Endothelial cell of umbilical vein (primary cell): Measurements from ENCODE around the gene SLC11A1. TPM values are rescaled to one million over a fixed set of nuclear protein-coding genes. Genes with fewer than 3 reads are reported as not detected.

Experiments
- BruUV-seq: library from RNA; stranded (reverse); fragments of 400-500 nt; replicated peaks from 2 replicates; lab custom pipeline; 2021; lab: Mats Ljungman, UMichigan
- CTCF ChIA-PET: fragments of 300-600, 350-600 bp; sonication (Branson Sonifier 250); formaldehyde crosslinking; loops from one replicate; lab custom pipeline; 2021; ENCODE audit warnings: antibody characterized with exemption, inconsistent platforms; lab: Charles Lee
- POLR2A ChIA-PET: fragments of 300-600, 350-600 bp; sonication (Branson Sonifier 250); formaldehyde crosslinking; loops from one replicate; lab custom pipeline; 2021; ENCODE audit warnings: antibody characterized with exemption, inconsistent platforms; lab: Charles Lee
- DNase-seq: peaks from one replicate; pipeline ENCODE4 v3.0.0-alpha.2; 2011; ENCODE audit warnings: low read depth, low spot score
- FAIRE-seq: peaks from 2 replicates; lab custom pipeline; 2011; peaks lifted over from hg19 to GRCh38; lab: Jason Lieb, UNC
- H2AFZ ChIP-seq: 2 replicates; pipeline ENCODE4 v1.6.0; 2012; ENCODE audit warnings: low read depth, low read length, control low read depth, inconsistent platforms
- H3K27ac ChIP-seq: 2 replicates; pipeline ENCODE4 v1.5.1; 2011; ENCODE audit warnings: low read depth, mild to moderate bottlenecking, control low read depth, low read length, moderate library complexity; ENCODE audit not compliant: insufficient read depth
- H3K27me3 ChIP-seq, 2 experiments: 2 replicates each; pipeline versions ENCODE4 v1.6.0 to v1.6.1; 2011; ENCODE audit warnings: low read length in 2 of 2, mixed read lengths in 1 of 2; ENCODE audit not compliant: control insufficient read depth in 2 of 2, insufficient read depth in 2 of 2
- H3K36me3 ChIP-seq, 2 experiments: 2 replicates in 1 of 2; 3 replicates in 1 of 2; pipeline ENCODE4 v1.5.1; 2011; ENCODE audit warnings: low read length in 2 of 2, mild to moderate bottlenecking in 1 of 2, moderate library complexity in 1 of 2; ENCODE audit not compliant: control insufficient read depth in 2 of 2, insufficient read depth in 2 of 2; ENCODE audit errors: extremely low read depth in 1 of 2
- H3K4me1 ChIP-seq: 3 replicates; pipeline ENCODE4 v1.5.1; 2011; ENCODE audit warnings: mild to moderate bottlenecking, low read length; ENCODE audit not compliant: control insufficient read depth, insufficient read depth; ENCODE audit errors: extremely low read depth
- H3K4me2 ChIP-seq: 2 replicates; pipeline ENCODE4 v1.6.1; 2011; ENCODE audit warnings: low read length, control low read depth, mixed read lengths; ENCODE audit not compliant: insufficient read depth
- H3K4me3 ChIP-seq, 3 experiments: fragments of 200-600 bp in 1 of 3; sonication (generic), shearing (Covaris generic) in 1 of 3; replicated peaks in 1 of 3; 2 replicates each; pipeline ENCODE4 v1.5.1; 2011 to 2016; ENCODE audit warnings: control low read depth in 3 of 3, low read length in 3 of 3, mild to moderate bottlenecking in 2 of 3, inconsistent platforms in 1 of 3, low read depth in 1 of 3, moderate library complexity in 1 of 3; ENCODE audit not compliant: insufficient read depth in 1 of 3
- H3K79me2 ChIP-seq: 2 replicates; pipeline ENCODE4 v1.6.0; 2012; ENCODE audit warnings: low read length, inconsistent platforms; ENCODE audit not compliant: control insufficient read depth, insufficient read depth
- H3K9ac ChIP-seq: replicated peaks from 2 replicates; pipeline ENCODE3; 2011; ENCODE audit warnings: low read length, control low read depth; ENCODE audit not compliant: insufficient read depth; ENCODE audit errors: extremely low read depth
- H3K9me1 ChIP-seq: replicated peaks from 3 replicates; pipeline ENCODE4 v1.6.0; 2011; ENCODE audit warnings: mild to moderate bottlenecking, low read length; ENCODE audit not compliant: control insufficient read depth, insufficient read depth; ENCODE audit errors: extremely low read depth
- H3K9me3 ChIP-seq: replicated peaks from 2 replicates; pipeline ENCODE4 v1.5.1; 2012; ENCODE audit warnings: low read length, inconsistent platforms; ENCODE audit not compliant: control insufficient read depth, insufficient read depth
- H4K20me1 ChIP-seq: replicated peaks from 2 replicates; pipeline ENCODE3; 2011; ENCODE audit warnings: mild to moderate bottlenecking, low read length; ENCODE audit not compliant: control insufficient read depth, insufficient read depth; ENCODE audit errors: extremely low read depth
- EZH2 ChIP-seq: IDR thresholded peaks from 2 replicates; pipeline ENCODE4 v1.6.1; 2012; ENCODE audit warnings: borderline replicate concordance, low read depth, mild to moderate bottlenecking, moderate library complexity, low read length, inconsistent platforms; ENCODE audit not compliant: severe bottlenecking
- FOS ChIP-seq: IDR thresholded peaks from 2 replicates; pipeline ENCODE4 v1.6.1; 2011; ENCODE audit warnings: mild to moderate bottlenecking, low read length, moderate library complexity, borderline replicate concordance; ENCODE audit not compliant: insufficient read depth
- GATA2 ChIP-seq: IDR thresholded peaks from 2 replicates; pipeline ENCODE4 v1.7.0; 2011; ENCODE audit warnings: low read depth, mild to moderate bottlenecking, moderate library complexity, mixed read lengths, low read length; ENCODE audit not compliant: insufficient read length, insufficient read depth
- JUN ChIP-seq: IDR thresholded peaks from 2 replicates; pipeline ENCODE4 v1.6.1; 2011; ENCODE audit warnings: borderline replicate concordance, low read depth; ENCODE audit not compliant: insufficient read length, insufficient read depth
- MYC ChIP-seq: IDR thresholded peaks from one replicate; pipeline ENCODE4 v1.6.1; 2011; ENCODE audit warnings: mild to moderate bottlenecking, low read depth, low read length
- POLR2A ChIP-seq: IDR thresholded peaks from 2 replicates; pipeline ENCODE4 v1.6.1; 2012; ENCODE audit warnings: low read depth, mild to moderate bottlenecking, control low read depth, low read length
- POLR2AphosphoS5 ChIP-seq: IDR thresholded peaks from 2 replicates; pipeline ENCODE4 v1.6.1; 2012; ENCODE audit warnings: low read depth, mild to moderate bottlenecking, control low read depth, low read length, moderate library complexity; ENCODE audit not compliant: insufficient read depth
- dilution Hi-C: fragments of 300-500 bp; cut with MboI; formaldehyde crosslinking; loops from one replicate; pipeline ENCODE4 v1.15.0; 2019; ENCODE audit warnings: low sequenced_read_pairs; ENCODE audit not compliant: extremely low pct_ligation_motif_present
- intact Hi-C: fragments of 100-400 bp; cut with micrococcal nuclease; formaldehyde crosslinking; loops from one replicate; pipeline ENCODE4 v1.10.0; 2022
- polyA plus RNA-seq, 4 experiments: library from polyadenylated mRNA; depleted of rRNA in 3 of 4; stranded (reverse) in 3 of 4; unstranded in 1 of 4; fragments of >200 nt; gene quantifications; 2 replicates each; pipeline versions ENCODE4 v1.2.1 to v1.2.3, GENCODE V29; 2011 to 2012; ENCODE audit warnings: missing spikeins in 1 of 4
- total RNA-seq: library from RNA; stranded (reverse); gene quantifications from 2 replicates; pipeline ENCODE4 v1.2.3, GENCODE V29; 2021
- TF ChIP-seq, protein P1 (sequence below): IDR thresholded peaks from 2 replicates; pipeline ENCODE4 v1.6.1; 2011; ENCODE audit not compliant: insufficient read depth, insufficient read length
- TF ChIP-seq, protein P2 (sequence below), 2 donors: IDR thresholded peaks; 1 replicate in 1 of 2; 2 replicates in 1 of 2; pipeline ENCODE4 v1.5.1; 2011; ENCODE audit warnings: low read length in 2 of 2, mild to moderate bottlenecking in 2 of 2, moderate library complexity in 2 of 2, control low read depth in 1 of 2, inconsistent platforms in 1 of 2, low read depth in 1 of 2; ENCODE audit not compliant: insufficient read depth in 1 of 2; ENCODE audit errors: extremely low read depth in 1 of 2

Gene SLC11A1
- total and polyA plus RNA-seq, 2 donors (not counting 3 experiments of a cell fraction or from before 2014, with no cell fraction given): 0.03 TPM; not detected in 1

DNA sequence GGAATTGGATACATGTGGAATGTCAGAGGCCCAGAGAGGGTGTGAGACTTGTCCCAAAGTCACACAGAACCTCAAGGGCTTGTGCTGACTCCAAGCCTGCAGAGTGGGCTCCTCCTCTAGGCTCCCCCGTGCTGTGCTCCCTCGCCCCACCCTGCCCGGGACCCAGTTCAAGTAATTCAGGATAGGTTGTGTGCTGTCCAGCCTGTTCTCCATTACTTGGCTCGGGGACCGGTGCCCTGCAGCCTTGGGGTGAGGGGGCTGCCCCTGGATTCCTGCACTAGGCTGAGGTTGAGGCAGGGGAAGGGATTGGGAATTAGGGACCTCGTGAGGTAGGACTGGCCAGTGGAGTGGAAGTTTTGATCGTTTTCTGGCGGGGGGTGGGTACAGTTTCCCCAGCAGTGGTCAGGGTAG is 20.4 kb downstream of the SLC11A1 start:
- Histone ChIP-seq H3K27ac (no peak overlapping the region), H3K9ac (no peak overlapping the region), H2AFZ (no peak overlapping the region), H3K4me1 (peaks cover 37% of the 10 kb centered on the region), H3K36me3 (peaks cover 0 to 24% of the 10 kb centered on the region in 2 experiments), H3K27me3 (no peaks in the 10 kb centered on the region), H4K20me1 (no peaks in the 10 kb centered on the region), H3K79me2 (peaks cover 21% of the 10 kb centered on the region), H3K4me2 (no peak overlapping the region), H3K9me3 (no peaks in the 10 kb centered on the region), H3K9me1 (no peaks in the 10 kb centered on the region), H3K4me3 (no peak overlapping the region)
- DNase-seq (no peak), FAIRE-seq (no peak)
- ChIA-PET CTCF (no interaction called here), POLR2A (no interaction called here)
- no TSS peak for BruUV-seq
- intact Hi-C loops: no loop called here
- dilution Hi-C loops: no loop called here
- TF ChIP-seq POLR2A: no peak
- TF ChIP-seq, protein P1, sequence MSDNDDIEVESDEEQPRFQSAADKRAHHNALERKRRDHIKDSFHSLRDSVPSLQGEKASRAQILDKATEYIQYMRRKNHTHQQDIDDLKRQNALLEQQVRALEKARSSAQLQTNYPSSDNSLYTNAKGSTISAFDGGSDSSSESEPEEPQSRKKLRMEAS: no peak
- no peak for TF ChIP-seq GATA2
- TF ChIP-seq, protein P2, sequence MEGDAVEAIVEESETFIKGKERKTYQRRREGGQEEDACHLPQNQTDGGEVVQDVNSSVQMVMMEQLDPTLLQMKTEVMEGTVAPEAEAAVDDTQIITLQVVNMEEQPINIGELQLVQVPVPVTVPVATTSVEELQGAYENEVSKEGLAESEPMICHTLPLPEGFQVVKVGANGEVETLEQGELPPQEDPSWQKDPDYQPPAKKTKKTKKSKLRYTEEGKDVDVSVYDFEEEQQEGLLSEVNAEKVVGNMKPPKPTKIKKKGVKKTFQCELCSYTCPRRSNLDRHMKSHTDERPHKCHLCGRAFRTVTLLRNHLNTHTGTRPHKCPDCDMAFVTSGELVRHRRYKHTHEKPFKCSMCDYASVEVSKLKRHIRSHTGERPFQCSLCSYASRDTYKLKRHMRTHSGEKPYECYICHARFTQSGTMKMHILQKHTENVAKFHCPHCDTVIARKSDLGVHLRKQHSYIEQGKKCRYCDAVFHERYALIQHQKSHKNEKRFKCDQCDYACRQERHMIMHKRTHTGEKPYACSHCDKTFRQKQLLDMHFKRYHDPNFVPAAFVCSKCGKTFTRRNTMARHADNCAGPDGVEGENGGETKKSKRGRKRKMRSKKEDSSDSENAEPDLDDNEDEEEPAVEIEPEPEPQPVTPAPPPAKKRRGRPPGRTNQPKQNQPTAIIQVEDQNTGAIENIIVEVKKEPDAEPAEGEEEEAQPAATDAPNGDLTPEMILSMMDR (IDR thresholded peaks at IDR 0.05; ENCODE audit: extremely low read depth in 1 of 2, insufficient read depth in 1 of 2, low read depth in 1 of 2, low read length in 2 of 2): no peak
- no peak for TF ChIP-seq EZH2
- no peak for TF ChIP-seq MYC
- no peak for TF ChIP-seq POLR2AphosphoS5
- TF ChIP-seq JUN: no peak
- no peak for TF ChIP-seq FOS
